HG03521 (cell line): Measurements from ENCODE around the gene MGAT5B.

ENCODE experiments used
- ATAC-seq: cut with Tn5 transposase; IDR thresholded peaks from one replicate; pipeline ENCODE4 v1.9.1; 2021; ENCODE audit warnings: mild to moderate bottlenecking, moderate library complexity; ENCODE audit not compliant: unreplicated experiment

Gene MGAT5B

GRCh38 chr17:76925441-76925891, 57.3 kb downstream of the MGAT5B start:
- ATAC-seq = no peak

- ATAC-seq = no peak
These were observed 58.1 kb downstream of the MGAT5B start for GRCh38 chr17:76926237-76926866.

- no peak for ATAC-seq
These were observed 59.4 kb downstream of the MGAT5B start for GRCh38 chr17:76927577-76927976.

GRCh38 chr17:76927982-76928381, 59.8 kb downstream of the MGAT5B start:
- ATAC-seq = no peak

GRCh38 chr17:76929148-76929547, 60.9 kb downstream of the MGAT5B start:
- ATAC-seq = no peak

GRCh38 chr17:76929601-76930000, 61.4 kb downstream of the MGAT5B start:
- ATAC-seq = no peak

- ATAC-seq = no peak
These were observed 61.9 kb downstream of the MGAT5B start for GRCh38 chr17:76930107-76930506.

- no peak for ATAC-seq
These were observed 64.5 kb downstream of the MGAT5B start for GRCh38 chr17:76932402-76933333.

- ATAC-seq = no peak
These were observed 66.5 kb downstream of the MGAT5B start for GRCh38 chr17:76934561-76935320.

GRCh38 chr17:76935331-76935730, 67.1 kb downstream of the MGAT5B start:
- ATAC-seq = no peak

- no peak for ATAC-seq
These were observed 69.0 kb downstream of the MGAT5B start for GRCh38 chr17:76937238-76937637.

GRCh38 chr17:76938009-76938408, 69.8 kb downstream of the MGAT5B start:
- ATAC-seq = no peak

GRCh38 chr17:76940295-76940694, 72.1 kb downstream of the MGAT5B start:
- no peak for ATAC-seq

GRCh38 chr17:76940738-76941350, 72.6 kb downstream of the MGAT5B start:
- ATAC-seq = no peak

- no peak for ATAC-seq
These were observed 75.0 kb downstream of the MGAT5B start for GRCh38 chr17:76943202-76943601.

- ATAC-seq = no peak
These were observed 75.6 kb downstream of the MGAT5B start for GRCh38 chr17:76943781-76944213.

- ATAC-seq = no peak
These were observed 76.3 kb downstream of the MGAT5B start for GRCh38 chr17:76944477-76944876.

GRCh38 chr17:76946111-76946771, 78.0 kb downstream of the MGAT5B start:
- ATAC-seq = no peak

GRCh38 chr17:76946772-76947135, 78.5 kb downstream of the MGAT5B start:
- no peak for ATAC-seq

- ATAC-seq = no peak
These were observed 79.1 kb downstream of the MGAT5B start for GRCh38 chr17:76947309-76947708.
